Ascending aorta (tissue), 2 donors: ENCODE data around the gene THSD1. TPM values are rescaled to one million over a fixed set of nuclear protein-coding genes. Genes with fewer than 3 reads are reported as not detected.
"Not testable (repeated sequence)": the region's sequence is repeated elsewhere in the genome, so short reads cannot be mapped to it uniquely, and the experiment has no call there.

Source experiments
- DNase-seq, 2 donors: peaks; one replicate each; pipeline ENCODE4 v3.0.0-alpha.2; 2019; ENCODE audit warnings: low spot score in 2 of 2
- H3K27ac ChIP-seq, 2 donors: fragments of 200-600 bp; sonication (generic); one replicate each; pipeline ENCODE4 v1.5.1; 2016 to 2017; ENCODE audit warnings: mild to moderate bottlenecking in 1 of 2
- H3K27me3 ChIP-seq: fragments of 200-600 bp; sonication (generic); one replicate; pipeline ENCODE4 v1.5.1; 2017
- H3K36me3 ChIP-seq, 2 donors: fragments of 200-600 bp; sonication (generic); one replicate each; pipeline ENCODE4 v1.5.1; 2016
- H3K4me1 ChIP-seq, 2 donors: fragments of 200-600 bp; sonication (generic); one replicate each; pipeline ENCODE4 v1.5.1; 2016 to 2017; ENCODE audit warnings: mild to moderate bottlenecking in 1 of 2
- H3K4me3 ChIP-seq, 2 donors: fragments of 200-600 bp; sonication (generic); one replicate each; pipeline ENCODE4 v1.5.1; 2016 to 2017; ENCODE audit warnings: mild to moderate bottlenecking in 1 of 2
- H3K9me3 ChIP-seq, 2 donors: fragments of 200-600 bp; sonication (generic); one replicate each; pipeline ENCODE4 v1.5.1; 2016
- intact Hi-C: fragments of 100-400 bp; cut with DNase I; formaldehyde crosslinking; loops from one replicate; pipeline ENCODE4 v1.15.1; 2023
- total RNA-seq: library from RNA; depleted of rRNA; stranded (reverse); fragments of >200 nt; gene quantifications from one replicate; pipeline ENCODE4 v1.1.0, GENCODE V29; 2016
- TF ChIP-seq, protein P1 (sequence below), 3 experiments: fragments of 200-600 bp in 2 of 3; fragments of 450-650 bp in 1 of 3; sonication (generic) in 2 of 3; IDR thresholded peaks; one replicate each; pipeline ENCODE4 v1.5.1; 2016 to 2019; ENCODE audit warnings: antibody characterized with exemption in 3 of 3, mild to moderate bottlenecking in 1 of 3, moderate library complexity in 1 of 3

The THSD1 gene
- total RNA-seq, 1 donor from 2014 or later = 27.4 TPM

DNA sequence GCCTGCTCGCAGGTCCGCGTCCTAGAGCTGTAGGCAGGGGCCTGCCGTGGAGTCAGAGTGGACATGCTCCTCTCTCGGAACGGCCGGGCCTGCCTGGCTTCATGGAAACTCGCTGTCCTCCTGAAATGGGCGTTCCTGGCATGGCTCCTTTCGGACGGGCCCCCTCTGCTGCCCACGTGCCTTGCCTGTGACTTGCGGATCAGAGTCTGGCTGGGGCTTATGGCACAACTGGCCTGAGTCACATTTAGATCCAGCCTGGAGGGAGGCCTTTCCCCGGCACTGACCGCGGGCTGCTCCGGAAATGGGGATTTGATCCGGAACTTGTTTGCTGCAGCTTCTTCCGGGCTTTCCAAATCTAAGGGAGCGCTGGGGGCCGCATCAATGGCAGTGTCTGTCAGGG lies 28.1 kb downstream of the THSD1 start:
- no peaks in the 10 kb centered on the region for H3K27me3 ChIP-seq
- no peak overlapping the region for H3K27ac ChIP-seq
- H3K36me3 ChIP-seq = peaks cover 4 to 6% of the 10 kb centered on the region in 2 donors
- no peak overlapping the region for H3K4me3 ChIP-seq
- DNase-seq = no peak
- H3K9me3 ChIP-seq = no peaks in the 10 kb centered on the region
- no peaks in the 10 kb centered on the region for H3K4me1 ChIP-seq
- TF ChIP-seq, protein P1, sequence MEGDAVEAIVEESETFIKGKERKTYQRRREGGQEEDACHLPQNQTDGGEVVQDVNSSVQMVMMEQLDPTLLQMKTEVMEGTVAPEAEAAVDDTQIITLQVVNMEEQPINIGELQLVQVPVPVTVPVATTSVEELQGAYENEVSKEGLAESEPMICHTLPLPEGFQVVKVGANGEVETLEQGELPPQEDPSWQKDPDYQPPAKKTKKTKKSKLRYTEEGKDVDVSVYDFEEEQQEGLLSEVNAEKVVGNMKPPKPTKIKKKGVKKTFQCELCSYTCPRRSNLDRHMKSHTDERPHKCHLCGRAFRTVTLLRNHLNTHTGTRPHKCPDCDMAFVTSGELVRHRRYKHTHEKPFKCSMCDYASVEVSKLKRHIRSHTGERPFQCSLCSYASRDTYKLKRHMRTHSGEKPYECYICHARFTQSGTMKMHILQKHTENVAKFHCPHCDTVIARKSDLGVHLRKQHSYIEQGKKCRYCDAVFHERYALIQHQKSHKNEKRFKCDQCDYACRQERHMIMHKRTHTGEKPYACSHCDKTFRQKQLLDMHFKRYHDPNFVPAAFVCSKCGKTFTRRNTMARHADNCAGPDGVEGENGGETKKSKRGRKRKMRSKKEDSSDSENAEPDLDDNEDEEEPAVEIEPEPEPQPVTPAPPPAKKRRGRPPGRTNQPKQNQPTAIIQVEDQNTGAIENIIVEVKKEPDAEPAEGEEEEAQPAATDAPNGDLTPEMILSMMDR (IDR thresholded peaks at IDR 0.05) = no peak
- intact Hi-C loops = no loop called here

DNA sequence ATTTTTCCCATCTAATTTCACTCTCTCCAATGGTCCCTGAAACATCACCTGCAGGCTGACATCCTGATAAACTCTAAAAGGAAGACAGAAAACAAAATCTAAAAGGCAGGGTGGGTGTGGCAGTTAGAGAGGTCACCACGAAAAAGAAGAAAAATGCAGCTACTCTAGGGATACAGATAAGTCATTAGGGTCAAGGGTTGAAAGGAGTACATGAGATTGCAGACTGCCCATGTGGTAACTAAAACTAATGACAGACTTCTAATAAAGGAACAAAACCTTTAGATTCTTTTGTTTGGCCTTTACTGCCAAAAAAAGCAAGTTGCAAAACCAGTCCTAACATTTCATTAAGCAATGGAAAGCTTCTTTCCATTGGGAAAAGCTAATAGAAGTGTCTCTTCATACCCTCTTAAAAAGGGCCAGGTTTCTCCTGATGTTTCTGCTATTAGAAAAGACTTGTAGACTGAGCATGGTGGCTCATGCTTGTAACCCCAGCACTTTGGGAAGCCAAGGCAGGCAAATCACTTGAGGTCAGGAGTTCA lies 31.0 kb downstream of the THSD1 start:
- Histone ChIP-seq H3K27ac (no peak overlapping the region), H3K27me3 (no peaks in the 10 kb centered on the region), H3K4me1 (no peaks in the 10 kb centered on the region), H3K4me3 (no peak overlapping the region), H3K36me3 (peaks cover 4 to 6% of the 10 kb centered on the region in 2 donors), H3K9me3 (no peaks in the 10 kb centered on the region)
- intact Hi-C loops = no loop called here
- TF ChIP-seq, protein P1 (IDR thresholded peaks at IDR 0.05) = no peak
- DNase-seq = no peak

DNA sequence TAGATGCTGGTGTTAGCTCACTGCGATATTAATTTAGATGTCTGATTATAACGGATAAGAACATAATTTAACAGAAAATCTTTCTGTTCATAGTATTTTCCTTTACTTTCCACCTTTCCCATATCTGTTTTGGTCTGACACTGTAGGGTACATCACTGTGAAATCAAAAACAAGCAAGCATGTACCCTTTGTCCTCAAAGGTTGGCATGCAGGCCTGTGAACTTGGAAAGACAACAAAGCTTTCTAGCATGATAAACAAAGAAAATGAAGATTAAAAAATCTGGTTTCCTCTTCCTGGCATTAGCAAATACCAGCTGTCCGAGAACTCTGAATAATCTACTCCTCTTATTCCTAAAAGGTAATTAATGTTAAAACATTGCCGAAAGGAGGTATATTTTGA lies 31.6 kb downstream of the THSD1 start:
- intact Hi-C loops = no loop called here
- no peaks in the 10 kb centered on the region for H3K4me1 ChIP-seq

DNA sequence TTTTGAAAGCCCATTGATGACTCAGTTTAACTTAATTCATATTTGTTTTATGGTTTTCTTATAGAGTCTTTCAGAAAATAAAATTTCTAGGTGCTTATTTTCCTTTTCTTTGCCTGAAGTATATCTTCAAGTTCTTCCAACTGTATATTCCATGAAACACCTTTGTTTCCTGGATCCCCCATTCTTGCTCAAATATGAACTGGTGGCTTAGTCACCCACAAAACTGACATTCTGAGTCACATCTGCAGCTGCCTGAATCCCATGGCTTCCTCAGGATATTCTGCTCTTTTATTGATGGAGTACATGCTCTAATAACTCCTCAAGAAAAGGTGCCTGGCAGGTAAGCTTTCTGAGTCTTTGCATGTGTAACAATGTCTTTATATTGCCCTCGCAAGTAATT lies 32.7 kb downstream of the THSD1 start:
- H3K4me3 ChIP-seq, H3K4me1 ChIP-seq, H3K27ac ChIP-seq, H3K27me3 ChIP-seq, H3K36me3 ChIP-seq, intact Hi-C loops, DNase-seq, H3K9me3 ChIP-seq: not testable (repeated sequence)

More for the DNA sequence above, 31.6 kb downstream of the THSD1 start:
- H3K36me3 ChIP-seq = peaks cover 4 to 6% of the 10 kb centered on the region in 2 donors
- no peak overlapping the region for H3K27ac ChIP-seq
- no peaks in the 10 kb centered on the region for H3K9me3 ChIP-seq
- DNase-seq = no peak
- TF ChIP-seq, protein P1 (IDR thresholded peaks at IDR 0.05) = no peak
- no peaks in the 10 kb centered on the region for H3K27me3 ChIP-seq
- no peak overlapping the region for H3K4me3 ChIP-seq

DNA sequence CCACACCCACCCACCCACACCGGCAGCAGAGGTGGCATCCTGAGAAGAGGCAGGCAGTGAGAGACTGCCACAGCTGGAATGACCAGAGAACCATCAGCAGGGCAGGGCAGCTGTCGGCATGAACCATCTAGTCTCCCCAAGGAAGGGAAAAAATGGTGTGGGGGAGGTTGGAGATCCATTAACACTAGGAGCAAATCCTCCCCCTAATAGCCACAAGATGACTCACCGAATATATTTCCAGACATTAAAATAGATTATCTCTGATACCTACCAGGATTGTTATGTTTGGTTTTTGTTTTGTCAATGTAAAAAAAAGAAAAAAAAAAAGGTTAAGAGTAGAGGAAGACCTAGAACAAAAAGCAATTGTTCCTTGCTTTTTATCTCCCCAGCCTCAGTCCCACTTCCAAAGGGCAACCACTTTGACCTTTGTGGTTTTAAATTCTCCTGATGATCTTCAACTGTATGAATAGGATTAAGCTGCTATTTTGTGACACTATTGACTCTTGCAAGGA lies 34.2 kb downstream of the THSD1 start:
- TF ChIP-seq, protein P1 (IDR thresholded peaks at IDR 0.05) = no peak
- DNase-seq = no peak
- Histone ChIP-seq H3K4me3 (no peak overlapping the region), H3K27ac (no peak overlapping the region), H3K4me1 (no peaks in the 10 kb centered on the region), H3K36me3 (no peaks in the 10 kb centered on the region), H3K9me3 (no peaks in the 10 kb centered on the region), H3K27me3 (no peaks in the 10 kb centered on the region)
- intact Hi-C loops = no loop called here

DNA sequence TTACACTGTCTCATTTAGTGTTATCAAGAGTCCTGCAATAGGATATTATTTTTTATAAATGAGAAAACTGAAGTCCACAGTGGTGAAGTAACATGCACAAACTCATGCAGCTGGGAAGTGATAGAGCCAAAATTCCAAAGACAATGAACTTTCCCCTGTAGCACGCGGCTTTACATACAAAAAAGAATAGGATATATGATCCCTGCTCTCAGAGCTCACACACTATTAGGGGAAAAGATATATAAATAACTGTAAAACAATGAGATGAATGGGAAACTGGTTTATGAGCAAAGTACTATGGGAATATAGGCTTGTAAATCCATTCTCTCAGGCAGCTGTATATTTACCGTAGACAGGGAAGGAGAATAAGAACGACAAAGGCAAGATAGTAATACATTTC lies 39.7 kb downstream of the THSD1 start:
- no peak for DNase-seq
- H3K27ac ChIP-seq = no peak overlapping the region
- H3K9me3 ChIP-seq = no peaks in the 10 kb centered on the region
- H3K4me3 ChIP-seq = no peak overlapping the region
- no peaks in the 10 kb centered on the region for H3K27me3 ChIP-seq
- H3K36me3 ChIP-seq = no peaks in the 10 kb centered on the region
- intact Hi-C loops = no loop called here
- H3K4me1 ChIP-seq = no peaks in the 10 kb centered on the region
- TF ChIP-seq, protein P1 (IDR thresholded peaks at IDR 0.05) = no peak

DNA sequence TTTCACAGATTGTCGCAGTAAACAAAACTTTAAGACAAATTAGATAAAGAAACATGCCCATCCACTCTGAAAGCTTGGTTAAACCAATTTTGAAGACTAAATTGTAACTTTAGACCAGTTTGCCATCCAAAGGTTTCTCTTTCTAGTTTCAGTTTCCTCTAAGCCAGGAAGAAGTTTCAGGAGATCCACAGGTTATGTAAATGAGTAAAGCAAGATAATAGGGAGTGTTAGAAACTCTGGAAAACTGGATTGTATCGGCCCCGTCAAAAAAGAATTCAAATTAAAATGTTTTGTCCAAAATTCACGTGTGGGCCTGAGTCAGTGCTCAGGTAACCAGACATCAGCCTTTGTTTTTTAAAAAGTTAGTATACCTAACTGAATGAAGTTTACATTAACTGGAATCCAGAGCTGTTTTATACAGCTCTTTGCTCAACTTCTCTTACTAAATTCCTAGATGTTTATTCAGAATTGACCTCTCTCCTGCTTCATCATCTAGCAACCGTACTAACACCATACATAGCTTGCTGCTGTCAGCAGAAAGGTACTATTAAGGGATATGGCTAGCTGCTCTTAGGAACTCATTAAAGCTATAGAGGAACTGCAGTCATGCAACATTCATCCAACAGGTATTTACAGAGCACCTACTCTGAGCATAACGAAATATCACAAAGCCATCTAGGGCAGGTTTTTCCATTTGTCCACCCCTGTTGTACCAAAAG lies 43.6 kb downstream of the THSD1 start:
- H3K4me3 ChIP-seq, H3K36me3 ChIP-seq, intact Hi-C loops, DNase-seq, H3K4me1 ChIP-seq, H3K27ac ChIP-seq, H3K27me3 ChIP-seq, H3K9me3 ChIP-seq: not testable (repeated sequence)
